ENCODE measurements around the gene KIF2C.

GRCh38 chr1:44777547-44777946 is 37.9 kb downstream of the KIF2C start:
- no peak for TF ChIP-seq CTCF (IDR thresholded peaks at IDR 0.05; ENCODE audit: insufficient read depth, low read depth, low read length)
- TF ChIP-seq EZH2 (IDR thresholded peaks at IDR 0.05; ENCODE audit: insufficient read depth, low read length): no peak

All from astrocyte (in vitro differentiated cells and primary cell).